ENCODE results near the gene TEX48.

TEX48 gene

GRCh38 chr9:114693248-114693855 lies 11.4 kb upstream of the TEX48 start:
- no peak for DNase-seq (ENCODE audit: low read depth)

DNA sequence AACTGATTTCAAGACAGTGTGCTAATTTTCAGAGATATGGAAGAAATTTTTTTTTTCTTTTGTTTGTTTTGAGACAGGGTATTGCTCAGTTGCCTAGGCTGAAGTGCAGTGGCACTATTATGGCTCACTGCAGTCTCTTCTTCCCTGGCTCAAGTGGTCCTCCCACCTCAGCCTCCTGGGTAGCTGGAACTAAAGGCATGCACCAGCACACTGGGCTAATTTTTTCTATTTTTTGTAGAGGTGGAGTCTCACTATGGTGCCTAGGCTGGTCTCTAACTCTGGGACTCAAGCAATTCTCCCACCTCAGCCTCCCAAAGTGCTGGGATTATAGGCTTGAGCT lies 9.9 kb upstream of the TEX48 start:
- no peak for DNase-seq (ENCODE audit: low read depth)

DNA sequence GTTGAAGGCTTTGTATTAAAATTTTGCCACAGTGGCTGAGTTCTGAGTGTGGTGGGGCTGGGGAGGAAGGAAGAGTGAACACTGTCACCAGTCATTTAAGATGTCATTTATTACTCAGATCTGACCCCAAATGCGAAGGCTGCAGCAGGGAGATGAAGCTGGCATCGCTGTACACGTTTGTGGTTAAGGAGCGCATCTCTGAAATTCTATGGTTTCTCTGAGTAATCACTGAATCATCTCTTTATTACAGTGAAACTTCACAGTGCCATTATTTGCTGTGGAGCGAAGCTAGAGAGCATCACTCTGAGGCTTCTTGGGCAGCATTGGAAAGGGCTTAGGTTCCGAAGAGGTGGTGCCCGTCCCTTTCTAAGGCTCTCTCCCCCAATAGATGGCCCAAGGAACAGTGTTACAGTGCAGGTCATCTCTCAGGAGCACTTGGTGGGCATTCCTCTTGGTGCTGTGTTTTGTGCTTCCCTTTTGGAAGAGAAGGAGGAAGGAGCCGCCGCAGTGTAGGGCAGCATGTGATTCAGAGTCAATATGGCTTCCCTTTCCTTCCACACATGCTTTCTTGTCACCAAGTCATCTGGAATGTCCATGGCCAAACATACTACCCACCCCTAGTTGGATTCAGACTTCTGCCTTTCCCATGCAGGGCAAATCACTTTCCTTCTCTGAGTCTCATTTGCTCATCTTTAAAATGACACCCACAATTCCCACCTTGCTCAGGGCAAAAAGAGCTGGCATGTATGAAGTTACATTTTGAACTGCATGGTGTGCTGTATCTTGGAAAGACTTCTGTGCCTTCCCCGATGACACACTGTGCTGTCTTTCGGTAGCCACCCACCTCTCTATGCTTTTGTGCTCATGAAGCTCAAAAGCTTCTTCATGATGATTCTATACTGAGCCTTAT lies 9.3 kb upstream of the TEX48 start:
- DNase-seq (ENCODE audit: low read depth): peak; percentile 95

GRCh38 chr9:114690308-114690707 lies 8.3 kb upstream of the TEX48 start:
- no peak for DNase-seq (ENCODE audit: low read depth)

DNA sequence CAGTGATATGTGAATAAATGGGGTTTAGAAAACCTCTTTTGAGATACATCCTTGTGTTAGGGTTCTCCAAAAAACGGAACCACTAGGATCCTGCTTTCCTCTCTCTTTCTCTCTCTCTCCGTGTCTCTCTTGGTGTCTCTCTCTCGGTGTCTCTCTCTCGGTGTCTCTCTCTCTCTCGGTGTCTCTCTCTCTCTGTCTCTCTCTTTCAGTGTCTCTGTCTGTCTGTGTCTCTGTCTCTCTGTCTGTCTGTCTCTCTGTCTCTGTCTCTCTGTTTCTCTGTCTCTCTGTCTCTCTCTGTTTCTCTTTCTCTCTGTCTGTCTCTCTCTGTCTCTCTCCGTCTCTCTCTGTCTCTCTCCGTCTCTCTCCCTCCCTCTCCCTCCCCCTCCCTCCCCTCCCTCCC lies 7.8 kb upstream of the TEX48 start:
- DNase-seq (ENCODE audit: low read depth): no peak

- no peak for DNase-seq (ENCODE audit: low read depth)
Measured at GRCh38 chr9:114688909-114689610, 7.1 kb upstream of the TEX48 start.

- DNase-seq (ENCODE audit: low read depth): no peak
Measured at GRCh38 chr9:114688379-114688778, 6.4 kb upstream of the TEX48 start.

- peak; percentile 66 for DNase-seq (ENCODE audit: low read depth)
Measured at GRCh38 chr9:114687034-114687433, 5.0 kb upstream of the TEX48 start.

DNA sequence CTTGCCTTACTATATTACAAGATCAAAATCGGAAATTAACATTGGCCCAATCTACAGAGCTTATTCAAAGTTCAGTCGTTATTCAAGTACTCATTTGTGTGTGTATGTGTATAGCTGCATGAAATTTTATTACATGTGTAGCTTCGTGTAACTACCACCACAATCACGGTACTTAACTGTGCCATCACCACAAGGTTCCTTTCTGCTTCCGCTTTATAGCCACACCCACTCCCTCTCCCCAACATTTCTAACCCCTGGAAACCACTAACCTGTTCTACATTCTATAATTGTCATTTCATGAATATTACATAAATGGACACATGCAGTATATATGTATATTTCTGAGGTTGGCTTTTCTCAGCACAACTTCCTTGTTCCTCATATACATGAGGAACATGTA lies 4.0 kb upstream of the TEX48 start:
- no peak for DNase-seq (ENCODE audit: low read depth)

- DNase-seq (ENCODE audit: low read depth): no peak
Measured at GRCh38 chr9:114684036-114684435, 2.0 kb upstream of the TEX48 start.

DNA sequence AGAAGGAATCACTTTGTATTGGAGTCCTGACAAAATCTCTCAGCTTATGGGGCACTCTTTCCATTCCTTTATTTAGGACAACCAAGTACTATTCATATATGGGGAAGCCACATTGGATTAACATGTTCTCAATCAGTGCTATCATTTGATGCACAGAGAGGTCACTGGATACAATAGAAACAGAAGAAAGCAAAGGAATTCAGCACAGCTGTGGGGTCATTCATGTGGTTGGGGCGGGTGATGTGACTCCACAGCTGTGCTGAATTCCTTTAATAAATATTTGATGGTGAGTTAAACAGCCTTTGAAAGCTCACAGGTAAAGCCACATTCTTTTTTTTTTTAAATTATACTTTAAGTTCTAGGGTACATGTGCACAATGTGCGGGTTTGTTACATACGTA lies 854 bp upstream of the TEX48 start:
- DNase-seq (ENCODE audit: low read depth): no peak

DNA sequence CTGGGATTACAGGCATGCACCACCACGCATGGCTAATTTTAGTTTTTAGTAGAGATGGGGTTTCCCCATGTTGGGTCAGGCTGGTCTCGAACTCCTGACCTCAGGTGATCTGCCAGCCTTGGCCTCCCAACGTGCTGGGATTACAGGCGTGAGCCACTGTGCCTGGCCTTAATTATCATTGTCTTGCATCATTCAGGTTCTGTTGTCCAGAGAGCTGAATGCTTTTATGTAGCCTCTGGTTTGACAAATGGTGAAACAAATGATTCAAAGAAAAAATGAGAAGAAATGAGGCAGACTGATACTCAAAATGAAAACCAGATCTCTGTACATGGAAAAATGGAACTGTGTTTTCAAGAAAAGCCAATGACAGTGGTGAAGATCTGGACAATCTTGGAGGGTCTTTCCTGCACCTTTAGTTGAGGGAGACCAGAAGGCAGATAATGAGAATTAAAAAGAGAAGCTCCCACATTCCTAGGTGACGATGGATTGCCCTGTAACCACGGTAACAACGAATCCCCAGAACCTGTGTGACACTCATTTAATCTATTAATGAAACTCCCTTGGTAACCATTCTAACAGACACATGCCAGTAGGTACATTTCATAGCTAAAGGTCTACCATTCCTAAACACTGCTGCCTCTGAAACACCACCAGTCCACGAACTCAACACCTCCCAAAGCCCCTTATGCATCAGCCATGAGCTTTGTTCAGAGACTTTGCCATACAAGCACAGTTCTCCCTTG lies 1.6 kb downstream of the TEX48 start:
- DNase-seq (ENCODE audit: low read depth): no peak

DNA sequence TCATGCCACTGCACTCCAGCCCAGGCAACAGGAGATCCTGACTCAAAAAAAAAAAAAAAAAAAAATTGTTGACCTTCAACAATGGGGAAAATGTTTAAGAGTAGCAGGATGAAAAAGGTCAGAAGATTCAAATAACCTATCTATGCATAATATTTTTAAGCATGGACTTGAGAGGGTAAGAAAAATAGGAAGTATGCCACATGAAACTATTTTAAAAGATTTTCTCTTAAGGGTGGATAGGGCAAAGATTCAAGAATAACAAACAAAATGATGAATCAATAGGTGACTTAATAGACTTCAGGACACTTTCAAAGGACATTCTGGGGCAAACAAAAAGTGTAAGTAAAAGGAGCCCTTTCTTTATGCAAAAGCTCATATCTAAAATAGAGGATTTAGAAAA lies 3.2 kb downstream of the TEX48 start:
- peak; percentile 36 for DNase-seq (ENCODE audit: low read depth)

- DNase-seq (ENCODE audit: low read depth): no peak
Measured at GRCh38 chr9:114678130-114678529, 3.9 kb downstream of the TEX48 start.

GRCh38 chr9:114677418-114677817 lies 4.6 kb downstream of the TEX48 start:
- DNase-seq (ENCODE audit: low read depth): peak; percentile 100

- DNase-seq (ENCODE audit: low read depth): no peak
Measured at GRCh38 chr9:114676901-114677300, 5.1 kb downstream of the TEX48 start.

- no peak for DNase-seq (ENCODE audit: low read depth)
Measured at GRCh38 chr9:114674798-114675540, 7.0 kb downstream of the TEX48 start.

DNA sequence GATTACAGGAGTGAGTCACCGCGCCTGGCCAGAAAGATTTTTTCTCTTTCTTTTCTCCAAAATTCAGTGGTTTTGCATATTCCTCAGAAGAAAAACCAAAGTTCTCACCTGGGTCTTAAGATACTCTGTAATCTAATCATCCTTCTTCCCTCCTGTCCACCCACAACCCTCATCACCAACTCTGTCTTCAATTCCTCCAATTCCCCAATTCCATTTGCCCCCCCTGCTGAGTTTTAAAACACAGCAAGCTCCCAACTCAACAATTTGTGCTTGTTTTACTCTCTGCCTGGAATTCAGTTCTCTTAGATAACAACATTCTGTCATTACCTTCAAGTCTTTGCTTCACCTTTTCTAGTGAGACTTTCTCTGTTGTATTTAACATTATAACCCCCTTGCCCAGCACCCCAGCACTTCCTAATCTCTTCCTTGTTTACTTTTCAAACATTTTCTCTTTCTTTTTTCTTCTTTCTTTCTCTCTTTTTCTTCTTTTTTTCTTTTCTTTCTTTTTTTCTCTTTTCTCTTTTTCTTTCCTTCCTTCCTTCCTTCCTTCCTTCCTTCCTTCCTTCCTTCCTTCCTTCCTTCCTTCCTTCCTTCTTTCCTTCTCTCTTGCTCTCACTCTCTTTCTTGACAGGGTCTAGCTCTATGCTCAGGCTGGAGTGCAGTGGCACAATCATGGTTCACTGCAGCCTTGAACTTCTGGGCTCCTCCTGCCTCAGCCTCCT lies 7.8 kb downstream of the TEX48 start:
- DNase-seq (ENCODE audit: low read depth): no peak

- DNase-seq (ENCODE audit: low read depth): no peak
Measured at GRCh38 chr9:114671605-114672004, 10.4 kb downstream of the TEX48 start.

GRCh38 chr9:114669961-114670360 lies 12.0 kb downstream of the TEX48 start:
- DNase-seq (ENCODE audit: low read depth): no peak

DNA sequence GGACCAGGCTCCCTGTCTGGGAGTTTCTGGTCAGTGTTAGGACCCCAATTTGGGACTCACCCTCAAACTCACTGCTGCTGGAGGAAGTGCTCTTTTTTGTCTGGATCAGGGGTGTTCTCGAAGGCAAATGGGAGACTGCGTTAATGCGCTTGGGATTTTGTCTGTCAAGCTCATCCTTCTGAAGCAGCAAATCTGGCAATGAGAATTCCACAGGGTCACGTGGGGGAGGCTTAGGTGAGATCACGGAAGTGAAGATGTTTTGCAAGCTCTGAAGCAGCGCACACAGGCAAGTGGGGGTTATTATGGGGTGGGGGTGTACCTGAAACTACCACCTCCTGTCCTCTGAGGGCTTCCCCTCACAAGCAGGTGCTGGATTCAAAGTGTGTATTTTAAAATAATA lies 13.8 kb downstream of the TEX48 start:
- DNase-seq (ENCODE audit: low read depth): no peak

All from EH (cell line).